OCI-LY3 (cell line): ENCODE data around the gene CATSPER3.

Experiments used
- CTCF ChIP-seq: fragments of 200-600, 300-600 bp; sonication (generic); IDR thresholded peaks from 2 replicates; pipeline ENCODE4 v1.5.1; 2014; ENCODE audit warnings: antibody characterized with exemption, low read length, low read depth
- EZH2phosphoT487 ChIP-seq: fragments of 200-600 bp; shearing (Covaris generic); IDR thresholded peaks from 2 replicates; pipeline ENCODE4 v1.6.1; 2018; ENCODE audit warnings: antibody characterized with exemption, mixed run types, low read depth

GRCh38 chr5:134997015-134997414, 29.3 kb downstream of the CATSPER3 start:
- TF ChIP-seq CTCF (no peak), EZH2phosphoT487 (no peak)
